A549 (cell line): ENCODE results near the gene EXOSC7.

ENCODE experiments used
- BHLHE40 ChIP-seq: IDR thresholded peaks from 2 replicates; pipeline ENCODE4 v1.6.1; 2012; ENCODE audit warnings: low read depth, low read length, inconsistent platforms
- CTCF ChIP-seq: fragments of >200 bp; sonication (Bioruptor Twin); formaldehyde crosslinking; IDR thresholded peaks from 3 replicates; pipeline ENCODE4 v1.5.1; 2016
- REST ChIP-seq: fragments of 200-600 bp; sonication (generic); IDR thresholded peaks from 2 replicates; pipeline ENCODE4 v1.6.1; 2016; ENCODE audit warnings: antibody characterized with exemption, mild to moderate bottlenecking, moderate library complexity
- RFX5 ChIP-seq: fragments of 450-650 bp; IDR thresholded peaks from 2 replicates; pipeline ENCODE4 v1.7.1; 2014; ENCODE audit warnings: antibody characterized with exemption, mild to moderate bottlenecking, moderate library complexity

- TF ChIP-seq BHLHE40, result no peak
- no peak for TF ChIP-seq RFX5
- no peak for TF ChIP-seq REST
- TF ChIP-seq CTCF, result no peak
These were observed 32.1 kb downstream of the EXOSC7 start for GRCh38 chr3:45008117-45008516.
